Parathyroid adenoma (tissue), 2 donors: ENCODE data around the gene CUX1.

Source experiments
- H2AFZ ChIP-seq: fragments of 300-600 bp; sonication (generic); one replicate; pipeline ENCODE4 v1.7.0; 2017; ENCODE audit warnings: antibody characterized with exemption, mild to moderate bottlenecking
- H3K27ac ChIP-seq: fragments of 300-600 bp; sonication (generic); one replicate; pipeline ENCODE4 v1.7.0; 2017
- H3K27me3 ChIP-seq: fragments of 300-600 bp; sonication (generic); one replicate; pipeline ENCODE4 v1.7.0; 2017; ENCODE audit warnings: low read length; ENCODE audit not compliant: control insufficient read depth, insufficient read depth
- H3K36me3 ChIP-seq: fragments of 300-600 bp; sonication (generic); one replicate; pipeline ENCODE4 v1.7.0; 2017; ENCODE audit warnings: low read length; ENCODE audit not compliant: control insufficient read depth, insufficient read depth
- H3K4me1 ChIP-seq: fragments of 300-600 bp; sonication (generic); one replicate; pipeline ENCODE4 v1.7.0; 2017; ENCODE audit warnings: control low read depth
- H3K4me2 ChIP-seq: fragments of 300-600 bp; sonication (generic); one replicate; pipeline ENCODE4 v1.7.0; 2017; ENCODE audit warnings: low read length
- H3K4me3 ChIP-seq: fragments of 300-600 bp; sonication (generic); one replicate; pipeline ENCODE4 v1.7.0; 2017; ENCODE audit warnings: low read depth, low read length
- H3K79me2 ChIP-seq: fragments of 300-600 bp; sonication (generic); one replicate; pipeline ENCODE4 v1.7.0; 2017; ENCODE audit warnings: control low read depth
- H3K9ac ChIP-seq: fragments of 300-600 bp; sonication (generic); one replicate; pipeline ENCODE4 v1.7.0; 2017; ENCODE audit warnings: mild to moderate bottlenecking
- H3K9me3 ChIP-seq: fragments of 300-600 bp; sonication (generic); one replicate; pipeline ENCODE4 v1.7.0; 2017; ENCODE audit warnings: low read length; ENCODE audit not compliant: control insufficient read depth
- TF ChIP-seq, protein P1 (sequence below): fragments of 300-600 bp; sonication (generic); IDR thresholded peaks from one replicate; pipeline ENCODE4 v1.7.0; 2017; ENCODE audit warnings: antibody characterized with exemption, mild to moderate bottlenecking
- donor health status: primary hyperparathyroidism.

The CUX1 gene

DNA sequence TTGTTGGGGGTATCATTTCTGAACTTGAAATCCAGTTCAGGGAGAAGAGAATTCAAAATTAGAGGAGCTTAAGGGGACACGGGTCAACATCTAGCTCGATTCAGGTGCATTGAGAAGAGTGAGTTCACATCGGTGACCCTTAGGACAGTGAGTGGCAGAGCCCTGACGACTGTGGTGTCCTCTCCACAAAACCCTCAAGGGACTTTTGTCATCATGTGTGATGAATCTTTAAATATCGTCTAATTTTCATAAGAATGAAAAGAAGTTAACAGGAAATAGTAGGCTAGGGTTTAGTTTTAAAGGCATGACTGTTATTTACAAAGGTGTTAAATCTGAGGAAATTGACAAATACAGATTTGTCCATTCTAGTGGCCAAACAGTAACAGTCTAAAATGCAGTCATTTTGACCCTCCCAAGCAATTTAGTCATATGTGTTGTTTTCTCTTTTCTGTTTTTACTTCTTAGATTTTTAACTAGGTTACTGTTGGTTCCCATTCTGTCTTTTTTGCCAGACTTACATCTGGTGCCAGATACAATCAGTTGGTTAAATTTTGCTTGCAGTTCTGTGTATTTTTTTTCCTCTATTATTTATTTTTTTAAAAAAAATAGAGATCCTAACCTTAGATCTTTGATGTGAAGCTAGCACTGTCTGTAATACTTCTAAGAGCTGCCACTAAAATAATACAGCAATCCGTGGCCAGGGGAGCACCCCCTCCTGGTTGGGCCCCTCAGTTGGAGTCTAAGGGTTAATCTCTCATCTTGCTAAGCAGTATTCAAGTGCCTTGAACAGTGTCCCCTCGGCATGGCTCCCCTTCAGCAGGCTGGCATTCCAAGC is 434.3 kb downstream of the CUX1 start:
- H3K9ac ChIP-seq: no peak overlapping the region
- H3K27ac ChIP-seq: no peak overlapping the region
- H2AFZ ChIP-seq: no peak overlapping the region
- H3K36me3 ChIP-seq: no peaks in the 10 kb centered on the region
- no peaks in the 10 kb centered on the region for H3K27me3 ChIP-seq
- H3K4me2 ChIP-seq: no peak overlapping the region
- H3K4me1 ChIP-seq: no peaks in the 10 kb centered on the region
- no peak overlapping the region for H3K4me3 ChIP-seq
- TF ChIP-seq, protein P1, sequence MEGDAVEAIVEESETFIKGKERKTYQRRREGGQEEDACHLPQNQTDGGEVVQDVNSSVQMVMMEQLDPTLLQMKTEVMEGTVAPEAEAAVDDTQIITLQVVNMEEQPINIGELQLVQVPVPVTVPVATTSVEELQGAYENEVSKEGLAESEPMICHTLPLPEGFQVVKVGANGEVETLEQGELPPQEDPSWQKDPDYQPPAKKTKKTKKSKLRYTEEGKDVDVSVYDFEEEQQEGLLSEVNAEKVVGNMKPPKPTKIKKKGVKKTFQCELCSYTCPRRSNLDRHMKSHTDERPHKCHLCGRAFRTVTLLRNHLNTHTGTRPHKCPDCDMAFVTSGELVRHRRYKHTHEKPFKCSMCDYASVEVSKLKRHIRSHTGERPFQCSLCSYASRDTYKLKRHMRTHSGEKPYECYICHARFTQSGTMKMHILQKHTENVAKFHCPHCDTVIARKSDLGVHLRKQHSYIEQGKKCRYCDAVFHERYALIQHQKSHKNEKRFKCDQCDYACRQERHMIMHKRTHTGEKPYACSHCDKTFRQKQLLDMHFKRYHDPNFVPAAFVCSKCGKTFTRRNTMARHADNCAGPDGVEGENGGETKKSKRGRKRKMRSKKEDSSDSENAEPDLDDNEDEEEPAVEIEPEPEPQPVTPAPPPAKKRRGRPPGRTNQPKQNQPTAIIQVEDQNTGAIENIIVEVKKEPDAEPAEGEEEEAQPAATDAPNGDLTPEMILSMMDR: no peak
- no peaks in the 10 kb centered on the region for H3K9me3 ChIP-seq
- no peaks in the 10 kb centered on the region for H3K79me2 ChIP-seq

DNA sequence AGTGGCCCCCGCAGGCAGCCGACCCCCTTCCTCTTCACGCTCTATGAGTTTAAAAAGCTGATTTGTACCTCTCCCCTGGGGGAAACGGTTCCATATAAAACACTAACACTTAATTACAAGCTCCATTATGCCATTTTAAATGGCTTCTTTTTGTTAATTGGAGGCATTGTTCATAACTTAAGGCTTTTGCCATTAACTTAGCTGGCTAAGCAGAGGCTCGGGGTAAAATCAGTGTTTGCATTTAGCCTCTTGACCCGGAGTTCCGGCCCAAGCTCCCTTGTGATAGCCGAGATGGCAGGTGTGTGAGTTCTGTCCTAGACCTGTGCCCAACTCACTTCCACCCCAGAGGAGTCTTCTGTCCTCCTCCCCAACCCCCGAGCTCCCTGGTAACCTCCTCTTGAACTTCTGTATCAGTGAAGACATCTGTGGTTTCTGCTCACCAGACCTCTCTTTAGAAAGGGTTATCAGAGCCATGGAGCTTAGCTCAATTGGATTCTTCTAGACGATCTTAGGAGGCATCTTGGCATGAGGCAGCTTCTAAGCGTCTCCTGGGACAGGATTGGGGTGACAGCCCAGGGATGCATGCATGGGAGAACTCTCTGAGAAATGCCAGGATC is 435.0 kb downstream of the CUX1 start:
- no peak overlapping the region for H3K27ac ChIP-seq
- no peaks in the 10 kb centered on the region for H3K4me1 ChIP-seq
- H3K36me3 ChIP-seq: no peaks in the 10 kb centered on the region
- no peak overlapping the region for H3K9ac ChIP-seq
- H2AFZ ChIP-seq: no peak overlapping the region
- no peak overlapping the region for H3K4me3 ChIP-seq
- H3K27me3 ChIP-seq: no peaks in the 10 kb centered on the region
- no peaks in the 10 kb centered on the region for H3K79me2 ChIP-seq
- no peaks in the 10 kb centered on the region for H3K9me3 ChIP-seq
- TF ChIP-seq, protein P1: no peak
- H3K4me2 ChIP-seq: no peak overlapping the region

DNA sequence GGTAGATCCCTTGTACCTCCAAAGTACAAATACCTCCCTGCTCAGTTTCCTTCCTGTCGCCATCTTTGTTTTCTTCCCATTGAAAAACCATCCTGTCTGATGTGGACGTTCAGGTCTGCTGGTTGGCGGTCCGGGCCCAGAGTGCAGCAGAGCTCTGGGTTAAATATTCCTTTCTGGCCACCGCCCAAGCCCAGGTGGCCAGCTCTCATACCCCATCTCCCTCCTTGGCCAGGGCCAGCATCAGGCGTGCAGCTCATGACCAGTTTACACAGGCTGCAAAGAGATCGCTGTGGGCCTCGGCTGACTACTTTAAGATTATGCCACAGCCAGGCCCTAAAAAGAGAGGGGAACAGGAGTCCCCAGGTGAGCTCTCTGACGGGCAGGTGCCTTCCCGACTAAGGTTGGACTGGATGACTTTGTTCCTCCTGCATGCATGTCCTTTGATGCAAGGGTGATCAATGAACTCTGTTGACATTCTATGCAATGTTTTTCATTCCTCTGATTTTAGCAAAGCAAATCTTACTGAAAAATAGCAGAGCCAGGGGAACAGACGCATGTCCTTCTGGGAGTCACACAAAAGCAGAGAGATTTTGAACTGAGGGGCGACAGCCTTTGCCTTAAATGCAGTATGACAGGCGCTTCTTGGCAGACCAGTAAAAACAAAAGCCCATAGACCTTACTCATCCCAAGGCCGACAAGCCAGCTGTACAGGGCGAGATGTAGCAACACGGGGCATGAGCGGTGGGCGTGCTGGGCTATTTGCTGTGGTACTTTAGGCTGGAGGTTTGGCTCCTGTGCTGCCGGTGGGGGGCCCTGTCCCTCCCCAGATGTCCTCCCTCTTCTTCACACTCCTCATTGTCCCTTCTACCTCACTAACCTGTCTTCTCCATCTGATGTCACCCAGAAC is 435.9 kb downstream of the CUX1 start:
- no peaks in the 10 kb centered on the region for H3K36me3 ChIP-seq
- no peak overlapping the region for H3K4me3 ChIP-seq
- no peaks in the 10 kb centered on the region for H3K27me3 ChIP-seq
- H3K9me3 ChIP-seq: no peaks in the 10 kb centered on the region
- H3K4me1 ChIP-seq: no peaks in the 10 kb centered on the region
- TF ChIP-seq, protein P1: no peak
- no peak overlapping the region for H2AFZ ChIP-seq
- H3K4me2 ChIP-seq: no peak overlapping the region
- H3K79me2 ChIP-seq: no peaks in the 10 kb centered on the region
- no peak overlapping the region for H3K9ac ChIP-seq
- H3K27ac ChIP-seq: no peak overlapping the region

DNA sequence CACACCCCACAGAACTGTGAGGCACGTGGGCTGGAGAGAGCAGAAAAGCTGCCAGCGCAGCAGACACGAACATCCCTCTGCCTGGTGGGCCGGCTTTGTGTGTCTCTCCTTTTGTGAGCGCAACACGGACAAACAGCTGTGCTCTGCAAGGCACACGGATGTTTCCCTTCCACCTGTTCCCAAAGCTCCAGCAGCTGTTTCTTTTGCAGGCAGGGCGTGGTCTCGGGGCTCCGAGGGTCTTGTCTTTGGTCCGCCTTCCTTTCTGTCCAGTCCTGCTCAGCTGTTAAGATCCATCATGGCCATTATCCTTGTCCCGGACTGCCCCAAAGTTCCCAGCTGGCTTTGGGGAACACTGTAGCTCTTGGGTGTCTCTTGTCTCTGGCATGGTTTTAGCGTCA is 436.5 kb downstream of the CUX1 start:
- TF ChIP-seq, protein P1: no peak
- no peak overlapping the region for H3K9ac ChIP-seq

More for the DNA sequence above, 436.5 kb downstream of the CUX1 start:
- Histone ChIP-seq H3K36me3 (no peaks in the 10 kb centered on the region), H3K27ac (no peak overlapping the region), H3K4me2 (no peak overlapping the region), H2AFZ (no peak overlapping the region), H3K4me1 (no peaks in the 10 kb centered on the region), H3K27me3 (no peaks in the 10 kb centered on the region), H3K4me3 (no peak overlapping the region), H3K79me2 (no peaks in the 10 kb centered on the region), H3K9me3 (no peaks in the 10 kb centered on the region)
